Measurements from ENCODE around the gene NEIL1. TPM values are rescaled to one million over a fixed set of nuclear protein-coding genes. Genes with fewer than 3 reads are reported as not detected.

Gene NEIL1
- polyA plus RNA-seq, 1 of the 3 experiments (the other 2 are of a cell fraction): 12.0 TPM

DNA sequence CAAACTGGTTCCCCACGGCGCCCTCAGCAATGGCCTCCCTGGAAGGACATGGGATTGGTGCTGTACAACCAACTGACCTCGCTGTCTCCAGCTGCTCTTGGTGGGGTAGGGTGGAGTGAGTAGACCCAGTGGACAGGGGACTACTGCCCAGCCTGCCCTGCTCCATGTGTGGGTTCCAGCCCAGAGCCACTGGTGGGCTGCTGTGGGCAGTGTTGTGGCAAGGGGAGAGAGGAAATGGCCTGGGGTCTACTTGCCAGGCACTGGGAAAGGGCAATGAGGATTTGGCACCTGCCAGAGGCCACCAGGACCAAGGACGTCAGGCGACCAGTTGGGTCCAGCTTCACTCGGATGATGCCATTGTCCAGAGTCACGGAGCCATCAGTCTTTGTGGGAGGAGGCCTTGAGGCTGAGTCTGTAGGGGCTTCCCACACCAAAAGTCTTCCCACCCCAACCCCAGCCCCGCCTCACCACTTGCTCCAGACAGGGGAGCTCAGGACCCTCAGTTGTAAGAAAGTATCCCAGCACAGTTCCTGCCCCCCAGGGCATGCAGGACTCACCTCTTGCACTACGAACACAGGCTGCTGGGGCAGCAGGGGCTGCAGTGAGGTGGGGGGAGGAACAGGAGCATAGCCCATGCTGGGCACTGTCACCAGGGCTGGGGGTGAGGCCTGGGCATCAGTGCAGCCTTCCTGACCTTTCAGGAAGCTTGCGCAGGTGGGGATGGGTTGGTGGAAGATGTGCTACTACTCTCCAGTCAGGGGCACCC is 12.1 kb downstream of the NEIL1 start:
- Histone ChIP-seq H3K27ac (ENCODE audit: low read depth in 2 of 2, low read length in 1 of 2) (no peak overlapping the region), H3K4me1 (ENCODE audit: control insufficient read depth in 1 of 2, insufficient read depth in 2 of 2, low read depth in 1 of 2, low read length in 1 of 2) (no peaks in the 10 kb centered on the region), H3K79me2 (ENCODE audit: insufficient read depth) (no peaks in the 10 kb centered on the region), H3K36me3 (replicated peaks in 1 of 2; ENCODE audit: control insufficient read depth in 1 of 2, insufficient read depth in 2 of 2, low read length in 1 of 2) (peaks cover 0 to 58% of the 10 kb centered on the region in 2 experiments), H2AFZ (ENCODE audit: low read depth) (no peak overlapping the region), H3K4me2 (no peak overlapping the region), H3K9me2 (no peaks in the 10 kb centered on the region), H3K4me3 (ENCODE audit: low read depth in 2 of 2, low read length in 1 of 2) (no peak overlapping the region), H3K9me3 (no peaks in the 10 kb centered on the region), H3K27me3 (ENCODE audit: insufficient read depth) (no peaks in the 10 kb centered on the region), H3F3A (replicated peaks; ENCODE audit: insufficient read depth) (no peaks in the 10 kb centered on the region), H4K20me1 (ENCODE audit: insufficient read depth) (no peaks in the 10 kb centered on the region), H3K9ac (no peak overlapping the region)
- 100% methylated on average over 4 of the region's 10 CpGs for WGBS (ENCODE audit: low lambda C conversion rate)
- ChIA-PET POLR2A (interaction anchor here (1.1 kb wide), 1 partner anchor 9 kb away, joined by 6 read pairs; the partner anchor contains the start of gene MAN2C1), CTCF (interaction anchor here (0.8 kb wide), 1 partner anchor 9 kb away, joined by 4 read pairs; no protein-coding TSS in a partner anchor)
- TF ChIP-seq ELF1 (IDR thresholded peaks at IDR 0.05) (no peak), MXI1 (IDR thresholded peaks at IDR 0.05; ENCODE audit: low read depth, low read length) (no peak), NRF1 (IDR thresholded peaks at IDR 0.05; ENCODE audit: low read depth, low read length) (no peak), CHD2 (IDR thresholded peaks at IDR 0.05; ENCODE audit: low read length, partially characterized antibody) (no peak), TAF1 (IDR thresholded peaks at IDR 0.05; ENCODE audit: borderline replicate concordance, low read depth, low read length) (no peak), TCF12 (IDR thresholded peaks at IDR 0.05) (no peak), MEF2A (IDR thresholded peaks at IDR 0.05; ENCODE audit: borderline replicate concordance, low read depth) (no peak), FOSL2 (IDR thresholded peaks at IDR 0.05; ENCODE audit: borderline replicate concordance, low read depth) (no peak), JUND (IDR thresholded peaks at IDR 0.05) (no peak), TEAD4 (IDR thresholded peaks at IDR 0.05; ENCODE audit: borderline replicate concordance, insufficient read depth) (no peak)
- TF ChIP-seq, protein P1, sequence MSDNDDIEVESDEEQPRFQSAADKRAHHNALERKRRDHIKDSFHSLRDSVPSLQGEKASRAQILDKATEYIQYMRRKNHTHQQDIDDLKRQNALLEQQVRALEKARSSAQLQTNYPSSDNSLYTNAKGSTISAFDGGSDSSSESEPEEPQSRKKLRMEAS (IDR thresholded peaks at IDR 0.05; ENCODE audit: low read depth): no peak
- DNase-seq: no peak

DNA sequence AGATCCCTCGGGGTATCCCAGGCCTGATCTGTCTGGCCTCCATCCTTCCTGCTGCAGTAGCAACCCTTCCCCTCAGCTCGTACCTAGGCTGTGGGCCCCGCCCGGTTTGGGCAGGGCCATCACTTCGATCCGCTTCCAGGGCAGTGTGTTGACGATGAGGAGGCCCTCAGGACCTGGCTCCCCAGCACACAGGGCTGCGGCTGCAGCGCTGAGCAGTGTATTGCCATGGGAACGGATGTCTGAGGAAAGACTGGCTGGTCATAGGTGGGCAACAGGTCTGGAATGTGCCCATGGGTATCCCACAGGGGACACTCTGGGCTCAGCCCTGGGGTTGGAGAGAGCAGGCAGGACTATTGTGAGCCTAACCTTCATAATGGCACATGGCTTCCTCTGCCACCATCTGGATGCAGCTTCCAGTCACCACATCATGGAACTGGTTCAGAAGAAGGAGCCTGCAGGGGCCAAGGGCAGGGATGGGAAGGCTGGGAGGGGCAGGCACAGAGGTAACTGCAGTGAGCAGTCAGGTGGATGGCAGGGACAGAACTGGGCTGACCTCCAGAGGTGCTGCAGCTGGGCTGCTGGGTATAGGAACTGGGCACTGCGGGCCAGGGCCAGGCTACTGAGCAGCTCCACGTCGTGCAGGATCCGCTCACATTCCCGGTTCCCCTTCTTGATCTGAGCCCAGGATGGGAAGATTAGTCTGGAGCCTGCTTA is 12.9 kb downstream of the NEIL1 start:
- 89% methylated on average over 6 of the region's 15 CpGs for WGBS (ENCODE audit: low lambda C conversion rate)
- POLR2A ChIA-PET: interaction anchor here (1.1 kb wide), 1 partner anchor 8 kb away, joined by 6 read pairs; the partner anchor contains the start of gene MAN2C1

More for the DNA sequence above, 12.9 kb downstream of the NEIL1 start:
- H3K9me2 ChIP-seq: no peaks in the 10 kb centered on the region
- no peak overlapping the region for H3K9ac ChIP-seq
- H3K4me1 ChIP-seq (ENCODE audit: control insufficient read depth in 1 of 2, insufficient read depth in 2 of 2, low read depth in 1 of 2, low read length in 1 of 2): no peaks in the 10 kb centered on the region
- H3K4me3 ChIP-seq (ENCODE audit: low read depth in 2 of 2, low read length in 1 of 2): no peak overlapping the region
- TF ChIP-seq ELF1 (IDR thresholded peaks at IDR 0.05): no peak
- no peak for TF ChIP-seq FOXJ3 (CRISPR knock-in tag; IDR thresholded peaks at IDR 0.05)
- TF ChIP-seq, protein P2, sequence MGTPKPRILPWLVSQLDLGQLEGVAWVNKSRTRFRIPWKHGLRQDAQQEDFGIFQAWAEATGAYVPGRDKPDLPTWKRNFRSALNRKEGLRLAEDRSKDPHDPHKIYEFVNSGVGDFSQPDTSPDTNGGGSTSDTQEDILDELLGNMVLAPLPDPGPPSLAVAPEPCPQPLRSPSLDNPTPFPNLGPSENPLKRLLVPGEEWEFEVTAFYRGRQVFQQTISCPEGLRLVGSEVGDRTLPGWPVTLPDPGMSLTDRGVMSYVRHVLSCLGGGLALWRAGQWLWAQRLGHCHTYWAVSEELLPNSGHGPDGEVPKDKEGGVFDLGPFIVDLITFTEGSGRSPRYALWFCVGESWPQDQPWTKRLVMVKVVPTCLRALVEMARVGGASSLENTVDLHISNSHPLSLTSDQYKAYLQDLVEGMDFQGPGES (IDR thresholded peaks at IDR 0.05; ENCODE audit: low read depth, low read length): no peak
- no peak for TF ChIP-seq RAD21 (IDR thresholded peaks at IDR 0.05; ENCODE audit: low read length)
- no peak for TF ChIP-seq RFX5 (IDR thresholded peaks at IDR 0.05; ENCODE audit: low read length)
- TF ChIP-seq GABPA (IDR thresholded peaks at IDR 0.05; ENCODE audit: low read depth): no peak
- TF ChIP-seq FOSL2 (IDR thresholded peaks at IDR 0.05; ENCODE audit: borderline replicate concordance, low read depth): no peak
- no peaks in the 10 kb centered on the region for H3F3A ChIP-seq (replicated peaks; ENCODE audit: insufficient read depth)
- H4K20me1 ChIP-seq (ENCODE audit: insufficient read depth): no peaks in the 10 kb centered on the region
- no peak overlapping the region for H2AFZ ChIP-seq (ENCODE audit: low read depth)
- H3K4me2 ChIP-seq: no peak overlapping the region
- no peaks in the 10 kb centered on the region for H3K9me3 ChIP-seq
- no peak for DNase-seq
- H3K79me2 ChIP-seq (ENCODE audit: insufficient read depth): no peaks in the 10 kb centered on the region
- CTCF ChIA-PET: interaction anchor here (0.7 to 0.8 kb wide), 2 partner anchors 8 to 13 kb away, joined by 3 to 4 read pairs; no protein-coding TSS in a partner anchor
- no peak overlapping the region for H3K27ac ChIP-seq (ENCODE audit: low read depth in 2 of 2, low read length in 1 of 2)
- peaks cover under 1 to 63% of the 10 kb centered on the region in 2 experiments for H3K36me3 ChIP-seq (replicated peaks in 1 of 2; ENCODE audit: control insufficient read depth in 1 of 2, insufficient read depth in 2 of 2, low read length in 1 of 2)
- H3K27me3 ChIP-seq (ENCODE audit: insufficient read depth): no peaks in the 10 kb centered on the region
